Hepatocyte (in vitro differentiated cells): Measurements from ENCODE around the gene KCTD13. TPM values are rescaled to one million over a fixed set of nuclear protein-coding genes. Genes with fewer than 3 reads are reported as not detected.
A peak's percentile ranks its signal among the peaks of the same experiment; 100 is the strongest.

Experiments used
- DNase-seq: peaks from one replicate; pipeline ENCODE4 v3.0.0-alpha.2; 2016; ENCODE audit warnings: low spot score
- H2AFZ ChIP-seq: fragments of 200-600 bp; sonication (generic); 2 replicates; pipeline ENCODE4 v1.6.0; 2016; ENCODE audit warnings: antibody characterized with exemption, mild to moderate bottlenecking
- H3K27ac ChIP-seq: fragments of 200-600 bp; sonication (generic); 2 replicates; pipeline ENCODE4 v1.5.1; 2016; ENCODE audit warnings: mild to moderate bottlenecking
- H3K27me3 ChIP-seq: fragments of 200-600 bp; sonication (generic); 2 replicates; pipeline ENCODE4 v1.6.1; 2016
- H3K36me3 ChIP-seq: fragments of 200-600 bp; sonication (generic); replicated peaks from 2 replicates; pipeline ENCODE4 v1.5.1; 2016; ENCODE audit warnings: low read depth; ENCODE audit not compliant: insufficient read depth
- H3K4me1 ChIP-seq: fragments of 200-600 bp; sonication (generic); 2 replicates; pipeline ENCODE4 v1.5.1; 2016; ENCODE audit warnings: mild to moderate bottlenecking, moderate library complexity; ENCODE audit not compliant: insufficient read depth
- H3K4me2 ChIP-seq: fragments of 200-600 bp; sonication (generic); 2 replicates; pipeline ENCODE4 v1.6.0; 2016
- H3K4me3 ChIP-seq: fragments of 200-600 bp; sonication (generic); 2 replicates; pipeline ENCODE4 v1.5.1; 2016; ENCODE audit warnings: mild to moderate bottlenecking
- H3K79me2 ChIP-seq: fragments of 200-600 bp; sonication (generic); 2 replicates; pipeline ENCODE4 v1.6.0; 2017; ENCODE audit warnings: mild to moderate bottlenecking
- H3K9me2 ChIP-seq: fragments of 200-600 bp; sonication (generic); replicated peaks from 2 replicates; pipeline ENCODE4 v1.6.0; 2017; ENCODE audit warnings: mild to moderate bottlenecking; ENCODE audit not compliant: insufficient read depth
- H3K9me3 ChIP-seq: fragments of 200-600 bp; sonication (generic); 2 replicates; pipeline ENCODE4 v1.5.1; 2016; ENCODE audit warnings: low read depth, mild to moderate bottlenecking
- H4K20me1 ChIP-seq: fragments of 200-600 bp; sonication (generic); 2 replicates; pipeline ENCODE4 v1.6.0; 2016; ENCODE audit warnings: mild to moderate bottlenecking; ENCODE audit not compliant: insufficient read depth, poor library complexity, severe bottlenecking
- CTCF ChIP-seq: fragments of 200-600 bp; sonication (generic); IDR thresholded peaks from 2 replicates; pipeline ENCODE4 v1.5.1; 2016; ENCODE audit warnings: antibody characterized with exemption, mild to moderate bottlenecking; ENCODE audit not compliant: poor library complexity
- EZH2 ChIP-seq: fragments of 200-600 bp; sonication (generic); IDR thresholded peaks from 2 replicates; pipeline ENCODE4 v1.6.1; 2016; ENCODE audit warnings: antibody characterized with exemption, mild to moderate bottlenecking, borderline replicate concordance
- EZH2phosphoT487 ChIP-seq: fragments of 200-600 bp; sonication (generic); IDR thresholded peaks from one replicate; pipeline ENCODE4 v1.6.1; 2018; ENCODE audit warnings: antibody characterized with exemption, mild to moderate bottlenecking, low read depth, moderate library complexity; ENCODE audit not compliant: unreplicated experiment, severe bottlenecking
- WGBS: methylation state at CpG from one replicate; pipeline ENCODE4 v1.1.6; 2016; ENCODE audit warnings: low lambda C conversion rate; ENCODE audit errors: missing lambda C conversion rate; 5-methylcytosine and 5-hydroxymethylcytosine counted together
- polyA plus RNA-seq: library from polyadenylated mRNA; unstranded; fragments of >200 nt; fragmentation: Nextera tagmentation; extraction: Ambion mirVana; gene quantifications from 2 replicates; pipeline ENCODE4 v1.2.1, GENCODE V29; 2016
- total RNA-seq: library from RNA; depleted of rRNA; stranded (reverse); fragments of >200 nt; gene quantifications from 2 replicates; pipeline ENCODE4 v1.2.3, GENCODE V29; 2014

The KCTD13 gene
- total and polyA plus RNA-seq, 2 experiments from 2014 or later: 14.3 to 18.8 TPM

GRCh38 chr16:29900102-29900887 lies 25.7 kb downstream of the KCTD13 start, which contains the start of gene ASPHD1:
Gene ASPHD1, plus strand, starts transcription at chr16:29900488. Its CDS starts 484 bp downstream, at chr16:29900972.
- DNase-seq: peak; percentile 88
- WGBS: 2% methylated on average over 36 of the region's 67 CpGs
- no peaks in the 10 kb centered on the region for H4K20me1 ChIP-seq
- H3K27me3 ChIP-seq: no peaks in the 10 kb centered on the region
- H3K9me3 ChIP-seq: no peaks in the 10 kb centered on the region
- TF ChIP-seq CTCF (no peak), EZH2 (no peak), EZH2phosphoT487 (no peak)
- no peaks in the 10 kb centered on the region for H3K36me3 ChIP-seq
- H3K9me2 ChIP-seq: no peaks in the 10 kb centered on the region
- H3K27ac ChIP-seq: peak within 1 kb of the TSS; percentile 96
- peaks cover 5% of the 10 kb centered on the region for H3K79me2 ChIP-seq
- peak within 1 kb of the TSS; percentile 98 for H3K4me2 ChIP-seq
- peak within 1 kb of the TSS; percentile 83 for H2AFZ ChIP-seq
- peaks cover 3% of the 10 kb centered on the region for H3K4me1 ChIP-seq
- H3K4me3 ChIP-seq: peak within 1 kb of the TSS; percentile 95

GRCh38 chr16:29899516-29900101 lies 26.4 kb downstream of the KCTD13 start, which contains the start of gene SEZ6L2:
Gene SEZ6L2, minus strand, starts transcription at chr16:29899550. Its CDS starts 531 bp downstream, at chr16:29899019.
- Histone ChIP-seq H3K9me3 (no peaks in the 10 kb centered on the region), H3K36me3 (no peaks in the 10 kb centered on the region), H2AFZ (peak within 1 kb of the TSS; percentile 83), H4K20me1 (no peaks in the 10 kb centered on the region), H3K79me2 (peaks cover 5% of the 10 kb centered on the region), H3K4me1 (peaks cover 3% of the 10 kb centered on the region), H3K4me3 (peak within 1 kb of the TSS; percentile 95), H3K27ac (peak within 1 kb of the TSS; percentile 96), H3K9me2 (no peaks in the 10 kb centered on the region), H3K27me3 (no peaks in the 10 kb centered on the region), H3K4me2 (peak within 1 kb of the TSS; percentile 98)
- peak; percentile 95 for DNase-seq
- WGBS: under 1% methylated on average over 21 of the region's 29 CpGs
- TF ChIP-seq CTCF (peak; percentile 14), EZH2phosphoT487 (no peak), EZH2 (no peak)

DNA sequence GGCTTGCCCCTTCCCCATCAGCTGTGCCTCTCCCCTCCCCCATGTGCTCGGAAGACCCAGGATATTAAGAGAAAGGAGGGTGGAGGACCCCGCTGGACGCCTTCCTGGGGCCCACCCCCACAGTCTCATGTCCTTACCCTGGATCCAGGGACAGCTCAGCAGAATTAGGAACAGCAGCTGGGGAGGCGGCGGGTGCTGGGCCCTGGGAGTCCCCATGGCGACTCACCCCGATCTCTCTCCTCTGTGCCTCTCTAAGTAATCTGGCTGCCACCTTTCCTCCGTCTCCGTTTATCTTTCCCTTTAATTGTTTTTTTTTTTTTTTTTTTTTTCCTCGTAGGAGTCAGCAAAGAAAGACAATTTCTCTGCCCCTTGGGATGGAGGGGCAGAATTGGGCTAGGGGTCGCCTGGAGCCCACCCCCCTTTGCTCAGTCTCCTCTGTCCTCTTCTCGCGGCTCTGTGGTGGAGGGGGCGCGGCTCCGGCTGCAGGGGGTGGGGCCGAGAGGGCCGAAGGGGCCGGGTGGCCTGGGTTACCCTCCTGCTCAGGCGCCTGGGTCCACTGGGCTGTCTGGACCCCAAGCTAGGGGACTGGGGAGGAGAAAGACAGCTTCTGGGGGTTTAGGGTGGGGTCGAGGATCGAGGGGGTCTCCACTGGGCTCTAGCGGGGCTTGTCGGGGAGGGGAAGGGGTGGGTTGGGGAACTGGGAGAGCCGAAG lies 27.1 kb downstream of the KCTD13 start:
- 2% methylated on average over 14 of the region's 25 CpGs for WGBS
- H3K9me3 ChIP-seq: no peaks in the 10 kb centered on the region
- no peaks in the 10 kb centered on the region for H3K9me2 ChIP-seq
- H3K36me3 ChIP-seq: no peaks in the 10 kb centered on the region
- peaks cover 3% of the 10 kb centered on the region for H3K4me1 ChIP-seq
- H3K4me3 ChIP-seq: peak overlapping the region; percentile 28
- peak overlapping the region; percentile 70 for H2AFZ ChIP-seq
- peak overlapping the region; percentile 98 for H3K4me2 ChIP-seq
- peak; percentile 77 for DNase-seq
- H3K27ac ChIP-seq: peak overlapping the region; percentile 96
- peaks cover 5% of the 10 kb centered on the region for H3K79me2 ChIP-seq
- H4K20me1 ChIP-seq: no peaks in the 10 kb centered on the region
- H3K27me3 ChIP-seq: no peaks in the 10 kb centered on the region
- no peak for TF ChIP-seq EZH2phosphoT487
- TF ChIP-seq CTCF: no peak
- no peak for TF ChIP-seq EZH2
